ENCODE results near the gene CCDC138.

DNA sequence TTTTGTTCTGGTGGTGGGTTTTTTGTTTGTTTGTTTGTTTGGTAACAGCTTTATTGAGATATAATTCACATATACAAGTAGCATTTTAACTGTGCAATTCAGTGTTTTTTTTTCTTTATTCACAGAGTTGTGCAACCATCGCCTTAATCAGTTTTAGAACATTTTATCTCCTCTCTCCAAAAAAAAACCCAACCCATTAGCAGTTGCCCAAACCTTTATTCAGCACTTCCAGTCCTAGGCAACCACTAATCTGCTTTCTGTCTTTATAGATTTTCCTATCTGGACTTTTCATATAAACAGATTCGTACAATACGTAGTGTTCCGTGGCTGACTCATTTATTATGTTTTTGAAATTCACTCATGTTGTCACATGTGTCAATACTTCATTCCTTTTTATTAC is 38.7 kb downstream of the CCDC138 start:
- TF ChIP-seq, protein P1, sequence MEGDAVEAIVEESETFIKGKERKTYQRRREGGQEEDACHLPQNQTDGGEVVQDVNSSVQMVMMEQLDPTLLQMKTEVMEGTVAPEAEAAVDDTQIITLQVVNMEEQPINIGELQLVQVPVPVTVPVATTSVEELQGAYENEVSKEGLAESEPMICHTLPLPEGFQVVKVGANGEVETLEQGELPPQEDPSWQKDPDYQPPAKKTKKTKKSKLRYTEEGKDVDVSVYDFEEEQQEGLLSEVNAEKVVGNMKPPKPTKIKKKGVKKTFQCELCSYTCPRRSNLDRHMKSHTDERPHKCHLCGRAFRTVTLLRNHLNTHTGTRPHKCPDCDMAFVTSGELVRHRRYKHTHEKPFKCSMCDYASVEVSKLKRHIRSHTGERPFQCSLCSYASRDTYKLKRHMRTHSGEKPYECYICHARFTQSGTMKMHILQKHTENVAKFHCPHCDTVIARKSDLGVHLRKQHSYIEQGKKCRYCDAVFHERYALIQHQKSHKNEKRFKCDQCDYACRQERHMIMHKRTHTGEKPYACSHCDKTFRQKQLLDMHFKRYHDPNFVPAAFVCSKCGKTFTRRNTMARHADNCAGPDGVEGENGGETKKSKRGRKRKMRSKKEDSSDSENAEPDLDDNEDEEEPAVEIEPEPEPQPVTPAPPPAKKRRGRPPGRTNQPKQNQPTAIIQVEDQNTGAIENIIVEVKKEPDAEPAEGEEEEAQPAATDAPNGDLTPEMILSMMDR (IDR thresholded peaks at IDR 0.05): no peak
- no peak for TF ChIP-seq POLR2AphosphoS5 (IDR thresholded peaks at IDR 0.05)
- TF ChIP-seq POLR2A (IDR thresholded peaks at IDR 0.05): no peak
